HG03558 (cell line): ENCODE data around the gene SUSD5.
"Not testable (repeated sequence)": the region's sequence is repeated elsewhere in the genome, so short reads cannot be mapped to it uniquely, and the experiment has no call there.

Experiments used
- ATAC-seq: cut with Tn5 transposase; IDR thresholded peaks from one replicate; pipeline ENCODE4 v1.9.1; 2021; ENCODE audit warnings: moderate number of reproducible peaks; ENCODE audit not compliant: unreplicated experiment; ENCODE audit errors: extremely low read depth

Gene SUSD5

GRCh38 chr3:33201195-33201594 lies 17.4 kb downstream of the SUSD5 start:
- no peak for ATAC-seq

- ATAC-seq: no peak
These were observed 22.1 kb downstream of the SUSD5 start for GRCh38 chr3:33196538-33196937.

- no peak for ATAC-seq
These were observed 24.3 kb downstream of the SUSD5 start for GRCh38 chr3:33194303-33194702.

- no peak for ATAC-seq
These were observed 31.3 kb downstream of the SUSD5 start for GRCh38 chr3:33187368-33187634.

GRCh38 chr3:33186524-33187367 lies 31.9 kb downstream of the SUSD5 start:
- ATAC-seq: no peak

- no peak for ATAC-seq
These were observed 33.7 kb downstream of the SUSD5 start for GRCh38 chr3:33184863-33185262.

- not testable (repeated sequence) for ATAC-seq
These were observed 37.0 kb downstream of the SUSD5 start for GRCh38 chr3:33181641-33182040.

GRCh38 chr3:33181229-33181628 lies 37.4 kb downstream of the SUSD5 start:
- ATAC-seq: no peak

GRCh38 chr3:33179132-33179531 lies 39.5 kb downstream of the SUSD5 start:
- no peak for ATAC-seq

GRCh38 chr3:33174711-33175414 lies 43.7 kb downstream of the SUSD5 start:
- ATAC-seq: no peak

GRCh38 chr3:33174095-33174494 lies 44.5 kb downstream of the SUSD5 start:
- ATAC-seq: no peak

- no peak for ATAC-seq
These were observed 44.9 kb downstream of the SUSD5 start for GRCh38 chr3:33173672-33174071.

- ATAC-seq: no peak
These were observed 45.5 kb downstream of the SUSD5 start for GRCh38 chr3:33173103-33173502.

GRCh38 chr3:33171580-33171979 lies 47.0 kb downstream of the SUSD5 start:
- ATAC-seq: no peak

GRCh38 chr3:33170531-33170930 lies 48.1 kb downstream of the SUSD5 start:
- ATAC-seq: no peak

GRCh38 chr3:33167716-33168336 lies 50.8 kb downstream of the SUSD5 start:
- ATAC-seq: no peak

- no peak for ATAC-seq
These were observed 51.3 kb downstream of the SUSD5 start for GRCh38 chr3:33167284-33167683.

- no peak for ATAC-seq
These were observed 52.5 kb downstream of the SUSD5 start for GRCh38 chr3:33166095-33166494.

GRCh38 chr3:33165372-33165771 lies 53.2 kb downstream of the SUSD5 start:
- no peak for ATAC-seq

- ATAC-seq: not testable (repeated sequence)
These were observed 56.0 kb downstream of the SUSD5 start for GRCh38 chr3:33162621-33163020.

- no peak for ATAC-seq
These were observed 58.6 kb downstream of the SUSD5 start for GRCh38 chr3:33159981-33160380.
